BLaER1 treated with 17β-estradiol and CSF1 and Interleukin-3, amounts not matched to agents 10 nM and 100 nM (cell line): Measurements from ENCODE around the gene ARFGAP2.

ENCODE experiments used
- H3K27ac ChIP-seq, 11 experiments: shearing (Covaris generic); formaldehyde crosslinking; 2 replicates each; pipeline ENCODE4 v1.8.1; 2022
- H3K27me3 ChIP-seq, 11 experiments: shearing (Covaris generic); formaldehyde crosslinking; 2 replicates each; pipeline ENCODE4 v1.8.1; 2022
- H3K36me3 ChIP-seq, 11 experiments: shearing (Covaris generic); formaldehyde crosslinking; 2 replicates each; pipeline ENCODE4 v1.8.1; 2022
- H3K4me1 ChIP-seq, 10 experiments: shearing (Covaris generic); formaldehyde crosslinking; 2 replicates each; pipeline ENCODE4 v1.8.1; 2022
- H3K4me2 ChIP-seq, 11 experiments: shearing (Covaris generic); formaldehyde crosslinking; 2 replicates each; pipeline ENCODE4 v1.8.1; 2022
- H3K4me3 ChIP-seq, 10 experiments: shearing (Covaris generic); formaldehyde crosslinking; 2 replicates each; pipeline ENCODE4 v1.8.1; 2022
- H3K9ac ChIP-seq, 11 experiments: shearing (Covaris generic); formaldehyde crosslinking; 2 replicates each; pipeline ENCODE4 v1.8.1; 2022
- H3K9me3 ChIP-seq, 11 experiments: shearing (Covaris generic); formaldehyde crosslinking; replicated peaks in 1 of 11; 2 replicates each; pipeline ENCODE4 v1.8.1; 2022
- H4K20me1 ChIP-seq, 11 experiments: shearing (Covaris generic); formaldehyde crosslinking; 2 replicates each; pipeline ENCODE4 v1.8.1; 2022
- Cebpa-rat ChIP-seq, 11 experiments: shearing (Covaris generic); IDR thresholded peaks; 2 replicates each; pipeline ENCODE4 v1.8.1; 2022

The ARFGAP2 gene

DNA sequence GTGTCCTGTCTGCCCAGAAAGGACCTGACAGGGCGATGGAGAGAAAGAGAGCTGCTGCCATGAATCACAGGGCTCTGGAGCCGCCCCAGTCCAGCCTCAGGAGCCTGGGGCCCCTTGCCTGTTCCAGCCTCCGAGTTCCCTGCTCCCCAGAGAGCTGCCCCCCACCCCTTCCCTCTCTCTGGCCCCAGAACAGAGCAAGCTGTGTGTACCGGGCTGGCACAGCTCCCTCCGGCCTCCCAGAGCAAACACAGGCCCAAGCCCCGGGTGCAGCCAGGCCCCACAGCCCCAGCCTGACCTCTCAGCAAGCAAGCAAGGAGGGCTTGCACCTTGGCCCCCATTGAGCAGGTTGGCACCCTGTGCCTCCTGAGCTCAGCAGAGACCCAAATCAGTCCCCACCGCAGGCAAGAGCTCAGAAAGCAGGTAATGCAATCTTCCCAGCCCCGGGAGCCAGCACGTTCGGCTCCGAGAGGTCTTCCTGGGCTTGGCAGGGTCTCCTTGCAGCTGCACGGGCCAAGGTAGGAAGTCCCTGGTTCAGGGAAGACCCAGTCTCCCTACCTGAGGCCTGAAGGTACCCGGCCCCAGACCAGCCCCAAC, 8.1 kb upstream of the ARFGAP2 start:
- Histone ChIP-seq H4K20me1 (peaks cover 0 to 22% (median 0%) of the 10 kb centered on the region in 11 experiments; a peak in 7 of 22 replicates), H3K27me3 (peaks cover 0 to 7% (median 0%) of the 10 kb centered on the region in 11 experiments; a peak in 3 of 22 replicates), H3K4me3 (peak overlapping the region; percentile 64 to 83 (median 76)), H3K9ac (peak overlapping the region; percentile 74 to 91 (median 85); a peak in 19 of 22 replicates), H3K4me2 (peak overlapping the region; percentile 80 to 100 (median 97)), H3K9me3 (no peaks in the 10 kb centered on the region), H3K4me1 (peaks cover 33 to 66% (median 53%) of the 10 kb centered on the region in 10 experiments), H3K27ac (peak overlapping the region in 9 of 11 experiments; percentile 57 to 84 (median 81); a peak in 17 of 22 replicates), H3K36me3 (peaks cover 0 to 24% (median 14%) of the 10 kb centered on the region in 11 experiments; a peak in 13 of 22 replicates)
- no peak for TF ChIP-seq Cebpa-rat (IDR thresholded peaks at IDR 0.05)

DNA sequence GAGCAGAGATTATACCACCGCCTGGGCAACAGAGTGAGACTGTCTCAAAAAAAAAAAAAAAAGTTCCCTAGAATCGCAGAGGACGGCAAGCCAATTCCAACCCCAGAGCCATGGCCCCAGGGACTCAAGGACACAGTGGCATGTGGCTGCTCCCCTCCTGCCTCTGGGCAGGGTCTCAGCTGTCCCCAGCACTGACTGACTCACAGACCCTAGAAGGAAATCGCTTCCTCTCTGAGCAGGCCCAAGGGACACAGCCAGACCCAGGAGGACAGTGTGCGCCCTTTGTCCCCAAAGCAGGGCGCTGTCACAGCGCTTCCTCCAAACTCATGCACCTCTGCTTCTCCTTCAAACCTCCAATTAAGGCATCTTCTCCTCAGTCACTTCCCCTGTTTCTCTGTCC, 7.3 kb upstream of the ARFGAP2 start:
- no peak for TF ChIP-seq Cebpa-rat (IDR thresholded peaks at IDR 0.05)
- H3K27me3 ChIP-seq, result peaks cover 0 to 7% (median 0%) of the 10 kb centered on the region in 11 experiments; a peak in 3 of 22 replicates
- H3K4me3 ChIP-seq, result peak overlapping the region in 5 of 10 experiments; percentile 1 to 82 (median 80); a peak in 3 of 20 replicates
- peaks cover 0 to 22% (median 0%) of the 10 kb centered on the region in 11 experiments; a peak in 7 of 22 replicates for H4K20me1 ChIP-seq
- peak overlapping the region in 9 of 11 experiments; percentile 57 to 84 (median 81); a peak in 16 of 22 replicates for H3K27ac ChIP-seq
- H3K9me3 ChIP-seq, result no peaks in the 10 kb centered on the region
- peaks cover 35 to 68% (median 54%) of the 10 kb centered on the region in 10 experiments for H3K4me1 ChIP-seq
- H3K9ac ChIP-seq, result peak overlapping the region in 10 of 11 experiments; percentile 19 to 91 (median 85); a peak in 16 of 22 replicates
- H3K4me2 ChIP-seq, result peak overlapping the region; percentile 80 to 100 (median 97)
- peaks cover 0 to 30% (median 20%) of the 10 kb centered on the region in 11 experiments; a peak in 14 of 22 replicates for H3K36me3 ChIP-seq

DNA sequence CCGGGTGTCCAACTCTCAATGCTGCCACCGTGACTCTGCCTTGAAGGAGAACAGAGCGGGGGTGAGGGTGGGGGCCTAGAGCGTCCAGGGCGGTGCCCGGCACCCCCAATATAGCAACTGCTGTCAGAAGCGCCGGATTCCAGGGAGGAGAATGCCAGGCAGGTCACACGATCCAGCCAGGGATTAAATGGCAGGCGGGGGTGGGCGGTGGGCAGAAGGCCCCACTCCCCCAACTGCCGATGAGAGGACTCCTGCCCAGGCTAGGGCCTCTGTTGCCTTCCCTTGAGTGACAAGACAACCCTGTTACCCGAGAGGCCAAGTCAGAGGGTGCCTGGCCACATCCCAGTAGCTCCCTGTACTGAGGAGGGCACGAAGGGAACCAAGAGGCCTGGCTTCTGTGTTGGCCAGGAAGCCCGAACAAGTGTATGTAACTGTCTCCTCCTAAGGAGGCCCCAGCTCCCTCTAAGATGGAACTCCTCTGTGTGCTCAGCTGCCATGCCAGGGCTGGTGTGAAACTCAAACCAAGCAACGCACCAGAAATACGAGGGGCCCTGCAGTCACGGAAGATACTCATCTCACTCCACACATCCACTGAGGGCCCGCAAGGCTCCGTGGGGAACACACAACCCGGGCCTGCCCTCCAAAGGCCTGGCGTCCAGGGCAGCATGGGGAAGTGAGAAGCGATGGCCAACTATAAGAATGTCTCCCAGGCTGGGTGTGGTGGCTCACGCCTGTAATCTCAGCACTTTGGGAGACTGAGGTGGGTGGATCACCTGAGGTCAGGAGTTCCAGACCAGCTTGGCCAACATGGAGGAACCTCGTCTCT, 6.6 kb upstream of the ARFGAP2 start:
- Histone ChIP-seq H3K27ac (peak overlapping the region in 9 of 11 experiments; percentile 57 to 84 (median 81); a peak in 14 of 22 replicates), H3K4me3 (0 out of 20 replicates have a peak overlapping the region, but pooled peaks of 1 of the 10 experiments have one; percentile 1), H3K4me1 (peaks cover 42 to 70% (median 56%) of the 10 kb centered on the region in 10 experiments)

DNA sequence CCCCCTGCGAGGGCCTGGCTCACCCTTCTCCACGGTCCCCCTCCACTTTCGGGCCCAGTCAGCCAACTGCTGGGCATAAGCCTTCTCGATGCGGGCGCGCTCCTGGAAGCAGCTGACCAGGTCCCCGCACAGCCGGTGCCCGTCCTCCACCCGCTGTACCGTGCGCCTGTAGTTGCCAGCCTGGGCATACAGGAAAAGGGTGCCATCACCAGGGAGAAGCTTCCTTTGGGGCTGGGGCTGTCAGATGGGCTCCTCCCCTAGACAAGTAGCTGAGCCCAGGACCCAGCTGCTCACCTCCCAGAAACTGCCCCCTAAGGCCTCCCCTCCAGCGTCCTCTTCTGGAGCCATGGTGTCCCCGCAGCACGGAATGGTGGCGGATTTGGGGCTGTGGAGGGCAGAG, 5.7 kb upstream of the ARFGAP2 start:
- Histone ChIP-seq H3K36me3 (peaks cover 0 to 34% (median 22%) of the 10 kb centered on the region in 11 experiments; a peak in 14 of 22 replicates), H4K20me1 (peaks cover 0 to 22% (median 0%) of the 10 kb centered on the region in 11 experiments; a peak in 7 of 22 replicates), H3K9me3 (no peaks in the 10 kb centered on the region), H3K27ac (peak overlapping the region in 1 of 11 experiments; percentile 6; a peak in 1 of 22 replicates), H3K4me1 (peaks cover 47 to 69% (median 56%) of the 10 kb centered on the region in 10 experiments), H3K9ac (peak overlapping the region in 3 of 11 experiments; percentile 18 to 32 (median 27); a peak in 2 of 22 replicates), H3K4me3 (no peak overlapping the region), H3K27me3 (peaks cover 0 to 7% (median 0%) of the 10 kb centered on the region in 11 experiments; a peak in 1 of 22 replicates), H3K4me2 (no peak overlapping the region)
- no peak for TF ChIP-seq Cebpa-rat (IDR thresholded peaks at IDR 0.05)

More for the DNA sequence above, 6.6 kb upstream of the ARFGAP2 start:
- Histone ChIP-seq H3K4me2 (peak overlapping the region; percentile 80 to 100 (median 97)), H3K9ac (peak overlapping the region in 9 of 11 experiments; percentile 42 to 91 (median 85); a peak in 12 of 22 replicates), H4K20me1 (peaks cover 0 to 22% (median 0%) of the 10 kb centered on the region in 11 experiments; a peak in 7 of 22 replicates), H3K9me3 (no peaks in the 10 kb centered on the region), H3K36me3 (peaks cover 0 to 34% (median 22%) of the 10 kb centered on the region in 11 experiments; a peak in 14 of 22 replicates), H3K27me3 (peaks cover 0 to 7% (median 0%) of the 10 kb centered on the region in 11 experiments; a peak in 3 of 22 replicates)
- no peak for TF ChIP-seq Cebpa-rat (IDR thresholded peaks at IDR 0.05)

DNA sequence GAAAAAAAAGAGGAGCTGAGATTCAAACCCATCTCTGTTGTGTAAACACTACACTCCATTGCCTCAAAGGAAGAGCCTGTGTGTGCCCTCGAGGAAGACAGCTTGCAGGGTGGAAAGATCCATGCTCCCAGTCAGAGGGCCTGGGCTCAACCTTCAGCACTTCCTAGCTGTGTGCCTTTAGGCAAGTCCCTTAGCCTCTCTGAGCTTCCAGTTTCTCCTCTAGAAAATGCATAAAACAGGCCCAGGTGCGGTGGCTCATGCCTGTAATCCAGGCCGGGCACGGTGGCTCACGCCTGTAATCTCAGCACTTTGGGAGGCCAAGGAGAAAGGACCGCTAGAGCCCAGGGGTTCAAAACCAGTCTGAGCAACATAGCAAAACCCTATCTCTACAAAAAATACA, 4.6 kb upstream of the ARFGAP2 start:
- peaks cover 0 to 7% (median 0%) of the 10 kb centered on the region in 11 experiments; a peak in 1 of 22 replicates for H3K27me3 ChIP-seq
- peaks cover 0 to 34% (median 22%) of the 10 kb centered on the region in 11 experiments; a peak in 14 of 22 replicates for H3K36me3 ChIP-seq
- no peaks in the 10 kb centered on the region for H3K9me3 ChIP-seq
- no peak for TF ChIP-seq Cebpa-rat (IDR thresholded peaks at IDR 0.05)
- peaks cover 37 to 61% (median 47%) of the 10 kb centered on the region in 10 experiments for H3K4me1 ChIP-seq
- H3K27ac ChIP-seq, result no peak overlapping the region
- no peak overlapping the region for H3K4me3 ChIP-seq
- H4K20me1 ChIP-seq, result peaks cover 0 to 22% (median 0%) of the 10 kb centered on the region in 11 experiments; a peak in 7 of 22 replicates
- H3K9ac ChIP-seq, result no peak overlapping the region; a peak in 1 of 22 replicates
- H3K4me2 ChIP-seq, result no peak overlapping the region

DNA sequence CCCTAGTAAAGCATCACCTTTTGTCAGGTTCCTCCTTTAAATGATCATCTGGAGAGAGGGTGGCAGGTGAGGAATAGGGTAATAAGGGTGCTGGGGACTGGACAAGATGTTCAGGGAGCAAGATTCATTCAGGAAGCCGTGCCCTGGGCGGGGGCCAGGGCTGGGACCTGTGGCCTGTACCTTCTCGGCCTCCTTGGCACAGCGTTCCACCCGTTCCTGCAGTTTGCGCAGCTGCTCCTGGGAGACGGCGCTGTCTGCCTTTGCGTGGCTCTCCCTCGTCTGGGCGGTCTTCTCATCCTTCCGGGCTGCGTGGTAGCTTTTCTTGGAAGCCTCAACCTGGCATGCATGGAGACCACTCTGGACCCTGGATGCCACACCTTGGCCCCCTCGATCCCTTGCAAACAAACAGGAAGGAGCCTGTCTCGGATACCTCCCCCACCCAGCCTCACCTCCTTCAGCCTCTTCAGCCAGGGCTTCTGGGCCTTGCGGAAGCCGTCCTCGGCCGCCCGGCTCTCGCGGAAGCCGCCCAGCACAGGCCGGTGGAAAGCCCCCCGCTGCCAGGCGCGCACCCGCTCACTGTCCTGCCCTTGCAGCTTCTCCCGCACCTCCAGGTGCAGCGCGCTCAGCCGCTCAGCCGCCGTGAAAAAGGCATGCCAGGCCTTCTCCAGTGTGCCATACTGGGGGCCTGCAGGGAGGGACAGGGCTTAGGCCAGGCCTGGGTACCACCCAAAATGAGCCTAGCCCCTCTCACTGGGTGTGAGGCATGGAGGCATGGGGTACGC, 3.5 kb upstream of the ARFGAP2 start:
- Histone ChIP-seq H4K20me1 (peaks cover 6 to 28% (median 8%) of the 10 kb centered on the region in 11 experiments; a peak in 16 of 22 replicates), H3K36me3 (peaks cover 4 to 40% (median 27%) of the 10 kb centered on the region in 11 experiments; a peak in 21 of 22 replicates), H3K27ac (no peak overlapping the region), H3K9ac (0 out of 22 replicates have a peak overlapping the region, but pooled peaks of 1 of the 11 experiments have one; percentile 27), H3K4me1 (peaks cover 40 to 63% (median 49%) of the 10 kb centered on the region in 10 experiments), H3K4me2 (no peak overlapping the region), H3K27me3 (no peaks in the 10 kb centered on the region), H3K4me3 (no peak overlapping the region), H3K9me3 (no peaks in the 10 kb centered on the region)
- TF ChIP-seq Cebpa-rat (IDR thresholded peaks at IDR 0.05), result no peak

DNA sequence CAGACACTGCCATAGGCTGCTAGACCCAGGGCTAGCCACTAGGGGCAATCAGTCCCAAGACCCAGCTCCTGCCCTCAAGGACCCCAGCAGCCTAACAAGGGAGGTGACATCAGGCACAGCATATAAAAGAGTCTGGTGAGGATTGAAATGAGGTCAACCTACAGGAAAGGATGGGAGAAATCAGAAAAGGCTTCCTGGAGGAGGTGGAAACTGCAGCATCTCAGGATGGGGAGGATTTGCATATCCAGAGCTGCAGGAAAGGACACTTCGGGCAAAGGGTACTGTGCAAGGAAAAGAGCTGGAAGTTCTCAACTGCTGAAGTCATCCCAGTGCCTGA, 2.9 kb upstream of the ARFGAP2 start:
- TF ChIP-seq Cebpa-rat (IDR thresholded peaks at IDR 0.05), result no peak
- Histone ChIP-seq H3K9ac (0 out of 22 replicates have a peak overlapping the region, but pooled peaks of 1 of the 11 experiments have one; percentile 2), H3K27ac (peak overlapping the region in 1 of 11 experiments; percentile 99; a peak in 1 of 22 replicates), H3K4me1 (peaks cover 40 to 63% (median 49%) of the 10 kb centered on the region in 10 experiments), H3K9me3 (no peaks in the 10 kb centered on the region), H3K36me3 (peaks cover 9 to 45% (median 33%) of the 10 kb centered on the region in 11 experiments), H4K20me1 (peaks cover 10 to 28% (median 14%) of the 10 kb centered on the region in 11 experiments; a peak in 16 of 22 replicates), H3K4me3 (no peak overlapping the region), H3K27me3 (no peaks in the 10 kb centered on the region), H3K4me2 (no peak overlapping the region)
